HL-60 (cell line): ENCODE measurements around the gene KCNJ16.

Source experiments
- DNase-seq, 2 experiments: peaks; one replicate each; pipeline ENCODE4 v3.0.0-alpha.2; 2010 to 2020; ENCODE audit warnings: low read depth in 1 of 2, low spot score in 1 of 2
- H3K27ac ChIP-seq: fragments of 250-450 bp; sonication (Bioruptor Pico); replicated peaks from 2 replicates; pipeline ENCODE4 v1.5.1; 2020; ENCODE audit warnings: mild to moderate bottlenecking, moderate library complexity
- H3K27me3 ChIP-seq: fragments of 250-450 bp; sonication (Bioruptor Pico); 2 replicates; pipeline ENCODE4 v1.5.1; 2021; ENCODE audit warnings: mild to moderate bottlenecking, moderate library complexity; ENCODE audit not compliant: insufficient read depth, poor library complexity, severe bottlenecking
- H3K4me3 ChIP-seq: replicated peaks from 2 replicates; pipeline ENCODE4 v1.5.1; 2011; ENCODE audit warnings: mild to moderate bottlenecking, control low read depth, low read length; ENCODE audit not compliant: insufficient read depth
- GABPA ChIP-seq: IDR thresholded peaks from 2 replicates; pipeline ENCODE4 v1.6.1; 2012; ENCODE audit warnings: low read depth
- POLR2AphosphoS5 ChIP-seq: IDR thresholded peaks from 2 replicates; pipeline ENCODE4 v1.6.1; 2012; ENCODE audit warnings: low read depth
- SPI1 ChIP-seq: IDR thresholded peaks from 2 replicates; pipeline ENCODE4 v1.6.1; 2012; ENCODE audit warnings: low read depth, mild to moderate bottlenecking, borderline replicate concordance
- TF ChIP-seq, protein P1 (sequence below): IDR thresholded peaks from 2 replicates; pipeline ENCODE4 v1.6.1; 2012; ENCODE audit warnings: low read depth; ENCODE audit not compliant: insufficient replicate concordance
- TF ChIP-seq, protein P2 (sequence below): IDR thresholded peaks from one replicate; pipeline ENCODE4 v1.5.1; 2011; ENCODE audit warnings: low read length, control low read depth, inconsistent platforms; ENCODE audit not compliant: insufficient read depth

KCNJ16 gene

DNA sequence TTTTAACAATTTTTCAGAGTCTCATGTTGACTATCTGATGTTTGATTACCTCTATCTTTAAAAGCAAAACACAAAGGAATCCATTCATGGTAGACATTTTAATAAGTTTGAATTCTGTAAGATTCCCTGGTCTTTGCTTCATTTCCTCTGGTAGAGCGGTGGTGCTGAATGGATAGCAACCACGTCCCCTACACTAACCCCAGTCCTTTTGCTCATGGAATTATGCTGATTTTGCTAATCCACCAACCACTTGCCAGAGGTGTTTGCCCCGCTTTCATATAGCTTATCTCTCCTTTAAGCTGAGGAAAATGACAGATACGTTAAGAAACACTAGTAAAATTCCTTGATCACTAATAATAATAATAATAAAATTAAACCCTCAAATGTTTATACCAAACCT is 9.5 kb downstream of the KCNJ16 start:
- no peaks in the 10 kb centered on the region for H3K27me3 ChIP-seq
- H3K4me3 ChIP-seq: no peak overlapping the region
- TF ChIP-seq, protein P1, sequence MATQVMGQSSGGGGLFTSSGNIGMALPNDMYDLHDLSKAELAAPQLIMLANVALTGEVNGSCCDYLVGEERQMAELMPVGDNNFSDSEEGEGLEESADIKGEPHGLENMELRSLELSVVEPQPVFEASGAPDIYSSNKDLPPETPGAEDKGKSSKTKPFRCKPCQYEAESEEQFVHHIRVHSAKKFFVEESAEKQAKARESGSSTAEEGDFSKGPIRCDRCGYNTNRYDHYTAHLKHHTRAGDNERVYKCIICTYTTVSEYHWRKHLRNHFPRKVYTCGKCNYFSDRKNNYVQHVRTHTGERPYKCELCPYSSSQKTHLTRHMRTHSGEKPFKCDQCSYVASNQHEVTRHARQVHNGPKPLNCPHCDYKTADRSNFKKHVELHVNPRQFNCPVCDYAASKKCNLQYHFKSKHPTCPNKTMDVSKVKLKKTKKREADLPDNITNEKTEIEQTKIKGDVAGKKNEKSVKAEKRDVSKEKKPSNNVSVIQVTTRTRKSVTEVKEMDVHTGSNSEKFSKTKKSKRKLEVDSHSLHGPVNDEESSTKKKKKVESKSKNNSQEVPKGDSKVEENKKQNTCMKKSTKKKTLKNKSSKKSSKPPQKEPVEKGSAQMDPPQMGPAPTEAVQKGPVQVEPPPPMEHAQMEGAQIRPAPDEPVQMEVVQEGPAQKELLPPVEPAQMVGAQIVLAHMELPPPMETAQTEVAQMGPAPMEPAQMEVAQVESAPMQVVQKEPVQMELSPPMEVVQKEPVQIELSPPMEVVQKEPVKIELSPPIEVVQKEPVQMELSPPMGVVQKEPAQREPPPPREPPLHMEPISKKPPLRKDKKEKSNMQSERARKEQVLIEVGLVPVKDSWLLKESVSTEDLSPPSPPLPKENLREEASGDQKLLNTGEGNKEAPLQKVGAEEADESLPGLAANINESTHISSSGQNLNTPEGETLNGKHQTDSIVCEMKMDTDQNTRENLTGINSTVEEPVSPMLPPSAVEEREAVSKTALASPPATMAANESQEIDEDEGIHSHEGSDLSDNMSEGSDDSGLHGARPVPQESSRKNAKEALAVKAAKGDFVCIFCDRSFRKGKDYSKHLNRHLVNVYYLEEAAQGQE: peak; percentile 88
- TF ChIP-seq GABPA: no peak
- H3K27ac ChIP-seq: no peak overlapping the region
- no peak for DNase-seq

DNA sequence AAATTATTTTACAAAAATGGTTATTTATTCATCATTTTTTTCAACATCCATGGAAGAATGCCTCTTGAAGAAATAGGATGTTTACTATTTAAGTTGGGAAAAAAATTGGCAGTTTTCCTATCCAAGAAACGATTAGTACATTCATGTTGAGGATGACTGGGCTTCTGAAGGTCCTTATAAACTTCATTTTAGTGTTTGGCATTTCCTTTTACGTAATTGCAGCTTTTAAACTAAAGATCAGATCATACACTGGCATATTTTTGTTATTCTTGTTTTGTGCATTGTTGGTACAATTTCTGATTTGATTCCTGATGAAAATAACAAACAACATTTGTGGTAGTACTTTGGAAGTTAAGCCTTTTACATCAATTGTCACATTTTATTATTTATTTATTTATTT is 11.5 kb downstream of the KCNJ16 start:
- no peak for TF ChIP-seq SPI1
- TF ChIP-seq POLR2AphosphoS5: no peak
- TF ChIP-seq, protein P1: no peak
- TF ChIP-seq, protein P2, sequence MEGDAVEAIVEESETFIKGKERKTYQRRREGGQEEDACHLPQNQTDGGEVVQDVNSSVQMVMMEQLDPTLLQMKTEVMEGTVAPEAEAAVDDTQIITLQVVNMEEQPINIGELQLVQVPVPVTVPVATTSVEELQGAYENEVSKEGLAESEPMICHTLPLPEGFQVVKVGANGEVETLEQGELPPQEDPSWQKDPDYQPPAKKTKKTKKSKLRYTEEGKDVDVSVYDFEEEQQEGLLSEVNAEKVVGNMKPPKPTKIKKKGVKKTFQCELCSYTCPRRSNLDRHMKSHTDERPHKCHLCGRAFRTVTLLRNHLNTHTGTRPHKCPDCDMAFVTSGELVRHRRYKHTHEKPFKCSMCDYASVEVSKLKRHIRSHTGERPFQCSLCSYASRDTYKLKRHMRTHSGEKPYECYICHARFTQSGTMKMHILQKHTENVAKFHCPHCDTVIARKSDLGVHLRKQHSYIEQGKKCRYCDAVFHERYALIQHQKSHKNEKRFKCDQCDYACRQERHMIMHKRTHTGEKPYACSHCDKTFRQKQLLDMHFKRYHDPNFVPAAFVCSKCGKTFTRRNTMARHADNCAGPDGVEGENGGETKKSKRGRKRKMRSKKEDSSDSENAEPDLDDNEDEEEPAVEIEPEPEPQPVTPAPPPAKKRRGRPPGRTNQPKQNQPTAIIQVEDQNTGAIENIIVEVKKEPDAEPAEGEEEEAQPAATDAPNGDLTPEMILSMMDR: no peak
- TF ChIP-seq GABPA: no peak
- H3K27ac ChIP-seq: no peak overlapping the region
- H3K27me3 ChIP-seq: no peaks in the 10 kb centered on the region
- H3K4me3 ChIP-seq: no peak overlapping the region
- DNase-seq: no peak

DNA sequence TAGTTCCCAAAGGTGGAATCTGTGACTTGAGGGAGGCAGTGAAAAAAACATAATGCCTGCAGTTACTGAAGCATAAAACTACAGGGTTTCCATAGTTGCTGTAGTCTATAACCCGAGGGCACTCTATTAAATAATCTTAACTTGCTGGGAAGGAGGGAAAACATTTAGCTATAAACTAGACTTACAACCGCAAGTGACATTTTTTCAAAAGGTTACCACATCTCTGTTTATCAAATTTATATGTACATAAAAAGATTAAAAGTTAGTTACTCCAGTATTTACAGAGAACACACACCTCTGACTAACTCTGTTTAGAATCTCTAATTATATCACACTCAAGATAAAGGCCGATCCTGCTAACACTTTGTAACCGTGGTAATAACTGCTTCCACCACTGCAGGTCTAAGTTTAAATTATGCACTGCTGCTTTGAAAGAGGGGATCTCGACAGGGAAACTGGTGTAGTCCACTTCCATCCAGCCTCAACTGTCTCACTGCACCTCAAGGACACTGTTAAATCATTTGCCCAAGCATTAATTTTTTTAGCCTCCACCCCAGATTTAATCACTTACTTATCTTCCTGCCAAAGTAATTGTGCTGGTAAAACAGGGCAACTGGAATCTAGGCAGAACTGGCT is 14.6 kb downstream of the KCNJ16 start:
- DNase-seq: no peak
- Histone ChIP-seq H3K4me3 (no peak overlapping the region), H3K27me3 (no peaks in the 10 kb centered on the region), H3K27ac (no peak overlapping the region)
- TF ChIP-seq, protein P1: no peak
- TF ChIP-seq, protein P2: no peak
- TF ChIP-seq POLR2AphosphoS5: no peak
- TF ChIP-seq GABPA: no peak
- TF ChIP-seq SPI1: no peak
